HG03342 (cell line): ENCODE data around the gene DHPS.
A peak's percentile ranks its signal among the peaks of the same experiment; 100 is the strongest.
"Not testable (repeated sequence)": the region's sequence is repeated elsewhere in the genome, so short reads cannot be mapped to it uniquely, and the experiment has no call there.

ENCODE experiments used
- ATAC-seq: cut with Tn5 transposase; IDR thresholded peaks from one replicate; pipeline ENCODE4 v1.9.1; 2021; ENCODE audit warnings: mild to moderate bottlenecking, moderate library complexity; ENCODE audit not compliant: unreplicated experiment

The DHPS gene

GRCh38 chr19:12681074-12681987 is at the start of gene DHPS:
TSS of gene DHPS (minus strand) at chr19:12681880. CDS start at chr19:12681766, 114 bp downstream.
- ATAC-seq, result peak; percentile 58

- no peak for ATAC-seq
Observed at GRCh38 chr19:12731337-12731736, 49.7 kb upstream of the DHPS start.

GRCh38 chr19:12730064-12730463 is 48.4 kb upstream of the DHPS start:
- no peak for ATAC-seq

GRCh38 chr19:12727745-12728433 is 46.2 kb upstream of the DHPS start:
- no peak for ATAC-seq

GRCh38 chr19:12726988-12727316 is 45.3 kb upstream of the DHPS start:
- no peak for ATAC-seq

- not testable (repeated sequence) for ATAC-seq
Observed at GRCh38 chr19:12725612-12726011, 43.9 kb upstream of the DHPS start.

GRCh38 chr19:12723641-12724426 is 42.2 kb upstream of the DHPS start, which contains the start of gene TNPO2:
TSS of gene TNPO2 (minus strand) at chr19:12723932. CDS start at chr19:12720977, 2,955 bp downstream.
- ATAC-seq, result no peak

GRCh38 chr19:12723381-12723640 is 41.6 kb upstream of the DHPS start:
- no peak for ATAC-seq

GRCh38 chr19:12722566-12723380 is 41.1 kb upstream of the DHPS start:
- ATAC-seq, result peak; percentile 74

- peak; percentile 23 for ATAC-seq
Observed at GRCh38 chr19:12721656-12722565, 40.2 kb upstream of the DHPS start.

GRCh38 chr19:12720851-12721655 is 39.4 kb upstream of the DHPS start:
- ATAC-seq, result no peak

- ATAC-seq, result no peak
Observed at GRCh38 chr19:12720296-12720695, 38.6 kb upstream of the DHPS start.

- no peak for ATAC-seq
Observed at GRCh38 chr19:12715929-12716328, 34.2 kb upstream of the DHPS start.

GRCh38 chr19:12715102-12715501 is 33.4 kb upstream of the DHPS start:
- ATAC-seq, result no peak

- ATAC-seq, result not testable (repeated sequence)
Observed at GRCh38 chr19:12713304-12713703, 31.6 kb upstream of the DHPS start.

- not testable (repeated sequence) for ATAC-seq
Observed at GRCh38 chr19:12712077-12712476, 30.4 kb upstream of the DHPS start.

- ATAC-seq, result no peak
Observed at GRCh38 chr19:12711187-12711586, 29.5 kb upstream of the DHPS start.

GRCh38 chr19:12708641-12709040 is 27.0 kb upstream of the DHPS start:
- ATAC-seq, result no peak

- no peak for ATAC-seq
Observed at GRCh38 chr19:12706332-12706718, 24.6 kb upstream of the DHPS start.
